Inferior parietal cortex (tissue), 1 donor: ENCODE results near the gene ACTN1.
"Not testable (repeated sequence)": the region's sequence is repeated elsewhere in the genome, so short reads cannot be mapped to it uniquely, and the experiment has no call there.

ENCODE experiments used
- DNase-seq: peaks from one replicate; pipeline ENCODE4 v3.0.0-alpha.2; 2016; ENCODE audit errors: extremely low spot score

The ACTN1 gene

DNA sequence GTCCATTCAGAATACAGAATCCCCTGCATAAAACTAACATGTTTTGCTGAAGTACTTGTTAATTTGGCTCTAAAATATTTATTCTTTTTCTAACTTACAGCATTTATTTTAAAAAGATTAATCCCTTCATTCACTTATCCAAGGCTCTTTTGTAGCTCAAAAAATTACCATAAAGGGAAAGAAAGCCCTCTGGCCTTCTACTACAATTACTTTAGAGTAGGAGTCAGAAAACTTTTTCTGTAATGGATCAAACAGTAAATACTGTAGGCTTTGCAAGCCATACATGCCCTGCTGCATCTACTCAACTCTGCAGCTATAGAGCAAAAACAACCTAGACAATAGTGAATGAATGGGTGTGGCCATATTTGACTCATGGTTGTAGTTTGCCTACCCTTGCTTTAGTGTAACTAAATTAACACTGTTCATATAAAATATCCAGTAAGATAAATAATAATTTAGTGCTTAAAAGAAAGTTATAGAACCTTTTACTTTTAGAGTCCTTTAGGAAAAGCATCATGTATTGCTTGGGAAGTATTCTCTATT, 112.0 kb downstream of the ACTN1 start:
- DNase-seq: no peak

- DNase-seq: no peak
These were observed 113.6 kb downstream of the ACTN1 start for GRCh38 chr14:68865542-68865941.

DNA sequence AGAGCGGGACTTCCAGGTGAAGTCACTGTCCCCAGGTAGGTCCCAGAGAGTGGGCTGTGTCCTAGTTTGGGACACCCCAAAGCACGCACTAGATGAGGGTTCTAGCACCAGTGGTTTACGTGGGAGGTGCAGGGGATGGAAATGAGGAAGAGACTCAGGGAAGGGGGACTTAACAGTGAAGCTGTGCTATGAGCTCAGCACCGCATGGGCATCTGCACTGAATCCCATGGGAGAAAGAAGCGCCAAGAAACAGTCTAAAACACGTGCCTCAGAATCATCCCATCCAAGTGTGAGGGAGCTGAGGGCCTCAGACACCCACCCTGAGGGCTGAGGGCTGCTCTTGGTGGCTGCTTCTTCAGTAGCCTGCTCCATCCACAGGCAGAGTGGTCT, 114.7 kb downstream of the ACTN1 start:
- DNase-seq: no peak

DNA sequence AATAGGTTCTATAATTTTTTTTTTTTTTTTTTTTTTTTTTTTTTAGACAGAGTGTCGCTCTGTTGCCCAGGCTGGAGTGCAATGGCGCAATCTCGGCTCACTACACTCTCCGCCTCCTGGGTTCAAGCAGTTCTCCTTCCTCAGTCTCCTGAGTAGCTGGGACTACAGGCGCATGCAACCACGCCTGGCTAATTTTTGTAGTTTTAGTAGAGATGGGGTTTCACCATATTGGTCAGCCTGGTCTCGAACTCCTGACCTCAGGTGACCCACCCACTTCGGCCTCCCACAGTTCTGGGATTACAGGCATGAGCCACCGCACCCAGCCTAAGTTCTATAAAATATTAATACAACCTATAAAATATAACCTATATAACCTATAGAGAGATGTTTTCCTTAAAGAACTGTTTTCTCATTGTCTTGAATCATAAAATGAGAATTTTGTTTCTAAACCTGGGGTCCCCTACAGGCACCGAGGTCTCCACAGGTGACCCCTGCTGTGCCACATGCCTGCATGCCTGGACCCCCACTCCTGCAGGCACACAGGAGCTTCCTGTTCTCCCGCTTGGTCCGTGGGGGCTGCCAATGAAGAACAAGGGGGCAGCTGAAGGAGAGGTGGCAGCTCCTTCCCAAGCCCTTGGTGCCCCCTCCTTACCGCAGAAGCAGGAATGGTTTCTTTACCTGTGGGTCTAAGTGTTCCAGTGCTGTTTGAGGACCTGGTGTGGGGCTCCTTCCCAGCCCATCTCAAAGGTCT, 115.3 kb downstream of the ACTN1 start:
- no peak for DNase-seq

- peak; percentile 88 for DNase-seq
These were observed 116.0 kb downstream of the ACTN1 start for GRCh38 chr14:68862954-68863594.

- no peak for DNase-seq
These were observed 118.3 kb downstream of the ACTN1 start for GRCh38 chr14:68860771-68861170.

DNA sequence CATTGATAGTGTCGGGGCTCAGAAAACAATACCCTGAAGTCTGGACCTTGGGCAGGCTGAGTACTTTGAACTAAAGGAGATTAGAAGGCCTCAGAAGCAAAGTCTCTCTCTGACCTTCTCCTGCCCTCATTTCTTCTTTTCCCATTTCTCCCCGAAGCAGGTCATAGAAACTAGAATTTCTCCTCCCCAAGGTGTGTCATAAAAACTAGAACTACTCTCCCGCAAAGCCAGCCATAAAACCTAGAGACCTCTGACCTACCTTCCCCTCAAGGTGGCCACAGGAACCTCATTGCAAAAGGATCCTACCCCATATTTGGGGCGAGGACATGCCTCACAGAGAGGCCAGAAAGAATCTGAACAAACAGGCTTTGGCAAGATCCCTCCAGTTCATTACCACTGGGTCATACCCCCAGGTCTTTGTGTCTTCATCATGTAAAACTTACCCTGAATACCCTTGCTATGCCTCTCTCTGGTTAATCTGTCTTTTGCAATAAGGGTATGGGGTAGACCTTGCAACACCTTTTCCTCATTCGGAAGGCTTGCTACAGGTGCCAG, 121.5 kb downstream of the ACTN1 start:
- no peak for DNase-seq

GRCh38 chr14:68856572-68856971, 122.5 kb downstream of the ACTN1 start:
- no peak for DNase-seq

- no peak for DNase-seq
These were observed 124.7 kb downstream of the ACTN1 start for GRCh38 chr14:68854421-68854820.

GRCh38 chr14:68853749-68854148, 125.4 kb downstream of the ACTN1 start:
- DNase-seq: no peak

DNA sequence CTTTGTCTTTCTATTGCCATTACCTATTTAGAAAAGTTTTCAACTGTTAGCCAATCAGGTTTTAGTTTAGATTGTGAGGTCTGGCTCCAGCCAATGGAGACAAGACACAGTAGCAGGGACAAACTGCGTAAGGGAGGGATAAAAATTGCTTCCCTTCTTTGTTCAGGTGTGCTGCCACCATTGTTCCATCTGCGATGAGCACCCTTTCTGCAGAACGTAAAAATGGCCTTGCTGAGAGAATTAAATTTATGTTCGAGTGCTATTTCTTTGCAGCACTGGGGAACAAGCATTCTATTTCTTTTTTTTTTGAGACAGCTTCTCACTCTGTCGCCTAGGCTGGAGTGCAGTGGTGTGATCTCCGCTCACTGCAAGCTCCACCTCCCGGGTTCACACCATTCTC, 126.6 kb downstream of the ACTN1 start:
- DNase-seq: not testable (repeated sequence)

GRCh38 chr14:68851078-68851477, 128.0 kb downstream of the ACTN1 start:
- no peak for DNase-seq

GRCh38 chr14:68849416-68849815, 129.7 kb downstream of the ACTN1 start:
- no peak for DNase-seq

GRCh38 chr14:68848253-68848652, 130.8 kb downstream of the ACTN1 start:
- no peak for DNase-seq

GRCh38 chr14:68847640-68848039, 131.5 kb downstream of the ACTN1 start:
- DNase-seq: not testable (repeated sequence)

DNA sequence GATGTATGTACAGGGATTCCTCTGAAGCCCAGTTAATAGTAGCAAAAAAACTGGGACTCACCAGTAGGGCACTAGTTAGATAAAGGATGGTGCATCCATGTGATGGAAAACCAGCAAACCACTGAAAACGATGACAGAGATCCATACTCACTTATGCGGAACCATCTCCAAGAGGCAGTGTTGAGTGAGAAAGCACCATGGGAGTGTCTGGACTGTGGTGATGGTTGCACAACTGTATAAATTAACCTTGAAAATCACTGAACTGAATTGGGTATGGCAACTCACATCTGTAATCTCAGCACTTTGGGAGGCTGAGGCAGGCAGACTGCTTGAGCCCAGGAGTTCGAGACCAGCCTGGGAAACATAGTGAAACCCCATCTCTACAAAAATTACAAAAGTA, 132.6 kb downstream of the ACTN1 start:
- DNase-seq: no peak

DNA sequence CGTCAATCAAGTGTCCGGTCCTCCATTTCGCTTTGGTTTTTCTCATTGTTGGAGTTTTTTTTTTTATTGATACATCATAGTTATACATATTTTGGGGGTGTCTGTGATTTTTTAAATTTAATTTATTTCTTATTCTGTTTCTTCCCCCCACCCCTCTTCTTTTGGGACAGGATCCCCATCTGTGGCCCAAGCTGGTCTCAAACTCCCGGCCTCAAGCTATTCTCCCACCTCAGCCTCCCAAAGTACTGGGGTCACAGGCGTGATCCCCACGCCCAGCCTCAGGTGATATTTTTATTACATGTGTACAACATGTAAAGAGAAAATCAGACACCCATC, 134.9 kb downstream of the ACTN1 start:
- DNase-seq: no peak

- peak; percentile 79 for DNase-seq
These were observed 135.5 kb downstream of the ACTN1 start for GRCh38 chr14:68843471-68844209.

DNA sequence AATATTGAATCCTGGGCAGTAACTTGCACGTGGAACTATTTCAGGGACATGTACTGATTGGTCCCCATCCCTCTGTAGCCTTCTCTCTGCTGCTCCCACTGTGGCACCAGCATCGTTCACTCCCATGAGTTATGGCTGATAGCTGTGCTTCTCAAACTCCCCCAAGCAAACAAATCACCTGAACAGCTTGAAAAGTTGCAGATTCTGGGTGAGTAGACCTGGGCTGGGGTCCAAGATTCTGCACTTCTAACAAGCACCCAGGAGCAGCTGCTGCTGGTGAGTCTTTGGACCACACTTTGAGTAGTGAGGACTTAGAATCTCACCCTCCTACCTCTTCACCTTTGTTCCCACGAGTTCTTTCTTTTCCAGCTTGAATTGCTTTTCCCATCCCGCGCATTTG, 136.8 kb downstream of the ACTN1 start:
- DNase-seq: no peak

- no peak for DNase-seq
These were observed 137.9 kb downstream of the ACTN1 start for GRCh38 chr14:68841016-68841809.

DNA sequence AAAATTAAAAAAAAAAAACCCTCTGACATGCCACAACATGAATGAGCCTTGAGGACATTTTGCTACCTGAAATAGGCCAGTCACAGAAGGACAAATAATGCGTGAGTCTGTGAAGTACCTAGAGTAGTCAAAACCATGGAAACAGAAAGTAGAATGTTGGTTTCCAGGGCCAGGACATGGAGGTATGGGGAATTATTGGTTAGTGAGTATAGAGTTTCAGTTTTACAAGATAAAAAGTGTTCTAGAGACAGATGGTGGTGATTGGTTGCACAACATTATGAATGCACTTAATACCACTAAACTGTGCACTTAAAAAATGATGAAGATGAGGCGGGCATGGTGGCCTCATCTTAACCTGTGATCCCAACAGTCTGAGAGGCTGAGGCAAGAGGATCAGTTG, 138.6 kb downstream of the ACTN1 start:
- no peak for DNase-seq

DNA sequence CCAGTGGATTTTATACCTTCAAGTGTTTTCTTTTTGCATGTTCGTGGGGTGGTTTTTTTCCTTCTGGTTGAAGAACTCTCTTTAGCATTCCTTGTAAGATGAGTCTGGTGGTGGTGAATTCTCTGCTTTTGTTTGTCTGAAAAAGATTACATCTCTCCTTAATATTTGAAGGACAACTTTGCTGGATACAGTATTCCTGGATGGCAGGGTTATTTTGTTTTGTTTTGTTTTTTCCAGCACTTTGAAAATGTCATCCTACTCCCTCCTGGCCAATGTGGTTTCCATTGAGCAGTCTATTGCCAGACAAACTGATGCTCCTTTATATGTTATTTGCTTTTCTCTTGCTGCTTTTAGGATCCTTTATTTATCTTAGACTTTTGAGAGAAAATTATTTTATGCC, 143.0 kb downstream of the ACTN1 start:
- DNase-seq: no peak
